SK-N-SH treated with all-trans-retinoic acid at 6 μM for 48 hours (cell line): ENCODE results near the gene SULT1B1.

Source experiments
- ATAC-seq: fragments of 200-7000 bp; cut with Tn5 transposase; 3 replicates; pipeline ENCODE4 v1.9.1; 2020; ENCODE audit warnings: mild to moderate bottlenecking, moderate library complexity
- ARNTL ChIP-seq: fragments of 450-650 bp; formaldehyde crosslinking; IDR thresholded peaks from 2 replicates; pipeline ENCODE4 v1.5.0; 2020; ENCODE audit warnings: low read depth, mild to moderate bottlenecking, moderate library complexity, borderline replicate concordance
- BACH2 ChIP-seq: fragments of 250-450 bp; sonication (Bioruptor Pico); IDR thresholded peaks from 2 replicates; pipeline ENCODE4 v1.9.0; 2021; ENCODE audit warnings: mild to moderate bottlenecking, borderline replicate concordance
- CREB5 ChIP-seq: fragments of 250-450 bp; sonication (Bioruptor Pico); IDR thresholded peaks from 2 replicates; pipeline ENCODE4 v1.5.1; 2020; ENCODE audit warnings: low read depth, mild to moderate bottlenecking, moderate library complexity
- CSDC2 ChIP-seq: fragments of 250-450 bp; sonication (Bioruptor Pico); IDR thresholded peaks from 2 replicates; pipeline ENCODE4 v1.5.0; 2020; ENCODE audit warnings: mild to moderate bottlenecking, moderate library complexity
- CSRNP3 ChIP-seq: fragments of 250-450 bp; sonication (Bioruptor Pico); IDR thresholded peaks from 2 replicates; pipeline ENCODE4 v1.5.1; 2021; ENCODE audit warnings: mild to moderate bottlenecking, moderate library complexity
- ESRRG ChIP-seq: fragments of 250-450 bp; sonication (Bioruptor Pico); IDR thresholded peaks from 2 replicates; pipeline ENCODE4 v1.6.1; 2021; ENCODE audit warnings: mild to moderate bottlenecking
- GLIS3 ChIP-seq: fragments of 250-450 bp; sonication (Bioruptor Pico); IDR thresholded peaks from 2 replicates; pipeline ENCODE4 v1.5.0; 2020; ENCODE audit warnings: mild to moderate bottlenecking, moderate library complexity
- ISL1 ChIP-seq: fragments of 250-450 bp; sonication (Bioruptor Pico); IDR thresholded peaks from 2 replicates; pipeline ENCODE4 v2.1.2; 2022; ENCODE audit warnings: mild to moderate bottlenecking, moderate library complexity
- OSR1 ChIP-seq: fragments of 250-450 bp; sonication (Bioruptor Pico); IDR thresholded peaks from 2 replicates; pipeline ENCODE4 v1.8.0; 2022; ENCODE audit warnings: moderate library complexity, mild to moderate bottlenecking, inconsistent platforms
- PATZ1 ChIP-seq: fragments of 250-450 bp; sonication (Bioruptor Pico); IDR thresholded peaks from 2 replicates; pipeline ENCODE4 v1.8.0; 2020; ENCODE audit warnings: mild to moderate bottlenecking, moderate library complexity, borderline replicate concordance
- POU6F1 ChIP-seq: fragments of 250-450 bp; sonication (Bioruptor Pico); IDR thresholded peaks from 2 replicates; pipeline ENCODE4 v1.8.0; 2021; ENCODE audit warnings: low read depth, mild to moderate bottlenecking, moderate library complexity, borderline replicate concordance
- PPARA ChIP-seq: fragments of 250-450 bp; sonication (Bioruptor Pico); IDR thresholded peaks from 2 replicates; pipeline ENCODE4 v1.5.0; 2020; ENCODE audit warnings: mild to moderate bottlenecking, borderline replicate concordance
- RARB ChIP-seq: fragments of 250-450 bp; sonication (Bioruptor Pico); IDR thresholded peaks from 2 replicates; pipeline ENCODE4 v1.8.0; 2021; ENCODE audit warnings: mild to moderate bottlenecking, moderate library complexity
- TCF4 ChIP-seq: fragments of 250-450 bp; sonication (Bioruptor Pico); IDR thresholded peaks from 2 replicates; pipeline ENCODE4 v1.8.0; 2021; ENCODE audit warnings: mild to moderate bottlenecking, moderate library complexity, borderline replicate concordance
- TOX ChIP-seq: fragments of 250-450 bp; sonication (Bioruptor Pico); IDR thresholded peaks from 2 replicates; pipeline ENCODE4 v1.8.0; 2021; ENCODE audit warnings: mild to moderate bottlenecking, moderate library complexity, borderline replicate concordance
- TSHZ2 ChIP-seq: fragments of 250-450 bp; sonication (Bioruptor Pico); IDR thresholded peaks from 2 replicates; pipeline ENCODE4 v1.5.0; 2020; ENCODE audit warnings: mild to moderate bottlenecking, moderate library complexity
- ZC3H10 ChIP-seq: fragments of 250-450 bp; sonication (Bioruptor Pico); IDR thresholded peaks from 2 replicates; pipeline ENCODE4 v1.5.1; 2021; ENCODE audit warnings: mild to moderate bottlenecking, moderate library complexity
- ZNF565 ChIP-seq: fragments of 450-650 bp; formaldehyde crosslinking; conservative IDR thresholded peaks from 2 replicates; pipeline ENCODE4 v1.5.0; 2020; ENCODE audit warnings: low read depth, mild to moderate bottlenecking, moderate library complexity
- ZNF70 ChIP-seq: fragments of 450-650 bp; formaldehyde crosslinking; IDR thresholded peaks from 2 replicates; pipeline ENCODE4 v1.5.0; 2020; ENCODE audit warnings: mild to moderate bottlenecking, moderate library complexity

The SULT1B1 gene

GRCh38 chr4:69742596-69742995, 17.8 kb downstream of the SULT1B1 start:
- no peak for ATAC-seq
- TF ChIP-seq CSDC2 (CRISPR knock-in tag) = no peak
- no peak for TF ChIP-seq CREB5 (CRISPR knock-in tag)
- TF ChIP-seq GLIS3 (CRISPR knock-in tag) = no peak
- TF ChIP-seq, all 23 proteins: peak for 0

- ATAC-seq = no peak
- no peak for TF ChIP-seq POU6F1 (CRISPR knock-in tag)
- no peak for TF ChIP-seq PATZ1 (CRISPR knock-in tag)
- TF ChIP-seq TOX (CRISPR knock-in tag) = no peak
- TF ChIP-seq TCF4 (CRISPR knock-in tag) = no peak
- no peak for TF ChIP-seq ZNF70
These were observed 21.5 kb downstream of the SULT1B1 start for GRCh38 chr4:69738872-69739271.

- TF ChIP-seq CSDC2 (CRISPR knock-in tag) (no peak), CREB5 (CRISPR knock-in tag) (no peak), TOX (CRISPR knock-in tag) (no peak), TCF4 (CRISPR knock-in tag) (no peak), CSRNP3 (CRISPR knock-in tag) (no peak)
- no peak for ATAC-seq
These were observed 25.3 kb downstream of the SULT1B1 start for GRCh38 chr4:69735119-69735518.

GRCh38 chr4:69731847-69732246, 28.6 kb downstream of the SULT1B1 start:
- peak; percentile 56 for ATAC-seq
- TF ChIP-seq ZNF70 = no peak
- no peak for TF ChIP-seq ZNF565 (CRISPR knock-in tag)
- no peak for TF ChIP-seq BACH2
- no peak for TF ChIP-seq TSHZ2
- no peak for TF ChIP-seq ISL1
- TF ChIP-seq TOX (CRISPR knock-in tag) = no peak
- no peak for TF ChIP-seq OSR1 (CRISPR knock-in tag)
- no peak for TF ChIP-seq PATZ1 (CRISPR knock-in tag)
- no peak for TF ChIP-seq PPARA (CRISPR knock-in tag)
- no peak for TF ChIP-seq TCF4 (CRISPR knock-in tag)
- no peak for TF ChIP-seq RARB (CRISPR knock-in tag)
- TF ChIP-seq ESRRG (CRISPR knock-in tag) = no peak
- no peak for TF ChIP-seq CREB5 (CRISPR knock-in tag)
- no peak for TF ChIP-seq CSDC2 (CRISPR knock-in tag)
- TF ChIP-seq ARNTL = no peak
- TF ChIP-seq ZC3H10 (CRISPR knock-in tag) = no peak
- no peak for TF ChIP-seq POU6F1 (CRISPR knock-in tag)
